ENCODE data around the gene PHAF1.

The PHAF1 gene

DNA sequence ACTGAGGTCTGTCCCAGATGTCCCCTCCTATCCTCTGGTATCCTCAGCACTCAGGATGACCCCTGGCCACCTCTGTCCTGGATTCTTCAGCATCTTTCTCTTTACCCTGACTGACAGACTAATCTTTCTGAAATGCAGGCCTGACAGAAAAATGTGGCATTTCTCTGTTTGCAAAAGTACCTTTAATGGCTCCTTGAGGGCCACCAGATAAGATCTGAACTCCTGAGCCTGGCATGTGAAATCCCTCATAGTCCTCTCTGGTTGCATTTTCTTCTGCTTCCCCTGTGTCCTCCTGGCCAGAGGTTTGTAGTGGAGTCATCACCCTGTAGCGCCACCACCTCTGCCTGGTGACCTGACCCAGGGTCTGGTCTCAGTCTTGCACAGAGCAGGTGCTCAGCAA, 87.1 kb downstream of the PHAF1 start:
- no peak for DNase-seq (ENCODE audit: low spot score)

DNA sequence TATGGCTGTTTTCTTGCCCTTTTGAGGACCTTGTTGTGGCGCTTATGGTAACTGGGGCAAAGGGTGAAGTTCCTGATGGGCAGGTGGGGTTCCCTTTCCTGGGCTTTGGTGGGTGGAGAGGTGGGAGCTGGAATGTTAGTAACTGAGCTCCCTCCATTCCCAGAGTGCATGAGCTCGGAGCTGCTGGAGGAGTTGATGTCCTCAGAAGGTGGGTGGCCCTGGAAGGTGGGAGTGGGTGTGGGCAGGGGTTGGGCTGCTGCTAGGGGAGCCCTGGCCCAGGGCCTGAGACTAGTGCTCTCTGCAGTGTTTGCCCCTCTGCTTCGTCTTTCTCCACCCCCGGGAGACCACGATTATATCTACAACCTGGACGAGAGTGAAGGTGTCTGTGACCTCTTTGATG, 88.0 kb downstream of the PHAF1 start:
- DNase-seq (ENCODE audit: low spot score): no peak

All from kidney tubule cell (primary cell).